Peyer's patch (tissue), 4 donors: ENCODE results near the gene KRT1.

ENCODE experiments used
- CTCF ChIP-seq, 6 experiments: fragments of 450-650 bp in 4 of 6; fragments of 200-600 bp in 2 of 6; sonication (generic) in 1 of 6; IDR thresholded peaks; one replicate each; pipeline ENCODE4 v1.5.1; 2017 to 2019; ENCODE audit warnings: antibody characterized with exemption in 6 of 6, mild to moderate bottlenecking in 3 of 6, moderate library complexity in 1 of 6
- POLR2A ChIP-seq, 2 donors: fragments of 450-650 bp; IDR thresholded peaks; one replicate each; pipeline ENCODE4 v1.5.1; 2017; ENCODE audit warnings: antibody characterized with exemption in 2 of 2, mild to moderate bottlenecking in 2 of 2, moderate library complexity in 2 of 2

GRCh38 chr12:52681526-52682380 is 1.5 kb upstream of the KRT1 start:
- no peak for TF ChIP-seq CTCF (IDR thresholded peaks at IDR 0.05)
- no peak for TF ChIP-seq POLR2A (IDR thresholded peaks at IDR 0.05)
